K562 (cell line): Measurements from ENCODE around the gene VRK2. TPM values are rescaled to one million over a fixed set of nuclear protein-coding genes. Genes with fewer than 3 reads are reported as not detected.

Experiments used
- DNMT1 ChIP-seq: fragments of 450-650 bp; IDR thresholded peaks from 2 replicates; pipeline ENCODE4 v1.6.1; 2016; ENCODE audit warnings: antibody characterized with exemption, mild to moderate bottlenecking
- KLF10 ChIP-seq: fragments of 250-450 bp; sonication (Bioruptor Pico); IDR thresholded peaks from 2 replicates; pipeline ENCODE4 v1.6.1; 2021; ENCODE audit warnings: matching md5 sums
- PHF8 ChIP-seq: fragments of 200-600 bp; sonication (generic); IDR thresholded peaks from 2 replicates; pipeline ENCODE4 v1.6.1; 2012; ENCODE audit warnings: mixed run types, mild to moderate bottlenecking, inconsistent platforms, low read length, moderate library complexity, borderline replicate concordance
- POLR2AphosphoS5 ChIP-seq: IDR thresholded peaks from 2 replicates; pipeline ENCODE4 v1.6.1; 2011; ENCODE audit warnings: mild to moderate bottlenecking, low read depth, low read length, moderate library complexity; ENCODE audit not compliant: control insufficient read depth, insufficient read depth
- SMARCE1 ChIP-seq: fragments of 450-650 bp; IDR thresholded peaks from 2 replicates; pipeline ENCODE4 v1.7.1; 2016; ENCODE audit warnings: mild to moderate bottlenecking
- ZBTB49 ChIP-seq: sonication (generic); formaldehyde crosslinking; IDR thresholded peaks from 2 replicates; pipeline ENCODE4 v1.8.0; 2022; ENCODE audit warnings: missing genetic modification reagents, mild to moderate bottlenecking, borderline replicate concordance
- ZNF253 ChIP-seq: fragments of 250-450 bp; sonication (Bioruptor Pico); conservative IDR thresholded peaks from 2 replicates; pipeline ENCODE4 v1.6.1; 2021; ENCODE audit warnings: mild to moderate bottlenecking
- ZNF41 ChIP-seq: fragments of 250-450 bp; sonication (Bioruptor Pico); conservative IDR thresholded peaks from 2 replicates; pipeline ENCODE4 v1.4.0; 2020; ENCODE audit warnings: mild to moderate bottlenecking
- ZNF445 ChIP-seq: fragments of 250-450 bp; sonication (Bioruptor Pico); IDR thresholded peaks from 2 replicates; pipeline ENCODE4 v1.4.0; 2020; ENCODE audit warnings: low read depth, mild to moderate bottlenecking, moderate library complexity
- ZNF780A ChIP-seq: fragments of 250-450 bp; sonication (Bioruptor Pico); IDR thresholded peaks from 2 replicates; pipeline ENCODE4 v1.5.0; 2021; ENCODE audit warnings: mild to moderate bottlenecking
- polyA plus RNA-seq, 8 experiments: library from polyadenylated mRNA; depleted of rRNA in 4 of 8; stranded (reverse) in 5 of 8; unstranded in 3 of 8; fragments of >200 nt; fragmentation: Nextera tagmentation in 2 of 8; fragmentation: Illumina TruSeq in 1 of 8; extraction: Ambion mirVana in 2 of 8; extraction: Trizol in 1 of 8; gene quantifications; 2 replicates each; pipeline versions ENCODE4 v1.2.1 to v1.2.3, GENCODE V29; 2011 to 2014; ENCODE audit warnings: inconsistent platforms in 1 of 8, missing spikeins in 1 of 8
- total RNA-seq, 7 experiments: library from RNA; depleted of rRNA in 6 of 7; stranded (reverse); fragments of >200 nt in 6 of 7; fragmentation: Illumina TruSeq in 2 of 7; extraction: Trizol in 2 of 7; gene quantifications; 2 replicates each; pipeline versions ENCODE4 v1.2.1 to v1.2.3, GENCODE V29; 2011 to 2021; ENCODE audit warnings: low replicate concordance in 1 of 7

The VRK2 gene
- total and polyA plus RNA-seq, 9 of the 15 experiments (the other 6 are each of a cell fraction or from before 2014, with no cell fraction given), result 22.6 to 49.2 (median 36.2) TPM

DNA sequence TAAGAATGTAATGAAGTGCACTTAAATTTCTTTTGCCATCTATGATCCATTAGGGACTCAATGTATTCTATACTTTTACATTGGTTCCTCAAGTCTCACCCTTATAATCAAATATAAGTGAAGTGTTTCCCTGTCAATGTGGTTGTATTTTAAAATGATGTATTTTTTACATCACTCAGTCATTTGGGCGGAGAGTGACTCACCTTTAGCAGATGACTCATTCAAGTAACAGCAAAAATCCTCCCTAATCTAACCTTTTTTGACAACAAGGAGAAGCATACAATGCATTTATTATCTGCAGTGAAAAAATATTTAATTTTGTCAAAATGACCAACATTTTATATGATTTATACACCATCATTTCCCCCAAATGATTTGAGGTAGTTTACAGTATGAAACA, 100.1 kb downstream of the VRK2 start (continued):
- no peak for TF ChIP-seq DNMT1
- TF ChIP-seq ZNF253 (CRISPR knock-in tag), result no peak
- no peak for TF ChIP-seq ZNF445 (CRISPR knock-in tag)
- TF ChIP-seq KLF10 (CRISPR knock-in tag), result no peak
- no peak for TF ChIP-seq PHF8
- no peak for TF ChIP-seq POLR2AphosphoS5
- no peak for TF ChIP-seq ZBTB49
- TF ChIP-seq ZNF780A (CRISPR knock-in tag), result no peak
- TF ChIP-seq SMARCE1, result 0 out of 2 replicates have a peak, but pooled peaks have one; percentile 18
- TF ChIP-seq ZNF41 (CRISPR knock-in tag), result no peak
